Gastroesophageal sphincter (tissue), 4 donors: ENCODE results near the gene MRTFB. TPM values are rescaled to one million over a fixed set of nuclear protein-coding genes. Genes with fewer than 3 reads are reported as not detected.

Source experiments
- ATAC-seq: fragments of 150-250 bp; one replicate; pipeline ENCODE4 v1.9.1; 2016; ENCODE audit warnings: mild to moderate bottlenecking, moderate library complexity
- H3K27ac ChIP-seq, 4 donors: fragments of 200-600 bp; sonication (generic) in 3 of 4; 1 replicate in 3 of 4; 2 replicates in 1 of 4; pipeline ENCODE4 v1.5.1; 2016 to 2019
- H3K27me3 ChIP-seq: fragments of 200-600 bp; sonication (generic); one replicate; pipeline ENCODE4 v1.5.1; 2019
- H3K36me3 ChIP-seq, 2 donors: fragments of 200-600 bp; sonication (generic); one replicate each; pipeline ENCODE4 v1.5.1; 2019; ENCODE audit warnings: control low read depth in 1 of 2
- H3K4me1 ChIP-seq, 3 donors: fragments of 200-600 bp; sonication (generic); 1 replicate in 2 of 3; 2 replicates in 1 of 3; pipeline ENCODE4 v1.5.1; 2016 to 2019; ENCODE audit warnings: control low read depth in 2 of 3
- H3K4me3 ChIP-seq, 2 donors: fragments of 200-600 bp; sonication (generic); one replicate each; pipeline ENCODE4 v1.5.1; 2019; ENCODE audit warnings: mild to moderate bottlenecking in 1 of 2, moderate library complexity in 1 of 2
- H3K9me3 ChIP-seq, 3 donors: fragments of 200-600 bp; sonication (generic); one replicate each; pipeline ENCODE4 v1.5.1; 2017 to 2019; ENCODE audit warnings: control low read depth in 2 of 3
- CTCF ChIP-seq, 4 experiments: fragments of 200-600 bp in 2 of 4; fragments of 450-650 bp in 2 of 4; sonication (generic) in 1 of 4; IDR thresholded peaks; one replicate each; pipeline ENCODE4 v1.5.1; 2017 to 2019; ENCODE audit warnings: antibody characterized with exemption in 4 of 4, mild to moderate bottlenecking in 2 of 4, moderate library complexity in 2 of 4
- EP300 ChIP-seq: sonication (generic); formaldehyde crosslinking; IDR thresholded peaks from one replicate; pipeline ENCODE4 v1.6.1; 2017; ENCODE audit warnings: antibody characterized with exemption, mild to moderate bottlenecking
- POLR2A ChIP-seq, 2 donors: fragments of 450-650 bp; IDR thresholded peaks; one replicate each; pipeline ENCODE4 v1.6.1; 2017; ENCODE audit warnings: antibody characterized with exemption in 2 of 2, mild to moderate bottlenecking in 2 of 2, moderate library complexity in 1 of 2
- POLR2AphosphoS5 ChIP-seq: sonication (generic); formaldehyde crosslinking; IDR thresholded peaks from one replicate; pipeline ENCODE4 v1.6.1; 2017; ENCODE audit warnings: antibody characterized with exemption
- WGBS, 2 donors: methylation state at CpG; one replicate each; pipeline ENCODE4 v1.1.5; 2018; ENCODE audit warnings: low coverage in 1 of 2; 5-methylcytosine and 5-hydroxymethylcytosine counted together
- total RNA-seq, 4 donors: library from RNA; depleted of rRNA; stranded (reverse); fragments of >200 nt; gene quantifications; one replicate each; pipeline ENCODE4 v1.1.0, GENCODE V29; 2016

The MRTFB gene
- total RNA-seq, 4 donors from 2014 or later, result 38.8 to 53.1 (median 41.1) TPM

GRCh38 chr16:14309001-14309886, 238.1 kb downstream of the MRTFB start:
- no peaks in the 10 kb centered on the region for H3K9me3 ChIP-seq
- peaks cover 0 to 94% (median 49%) of the 10 kb centered on the region in 3 donors for H3K4me1 ChIP-seq
- TF ChIP-seq POLR2A (IDR thresholded peaks at IDR 0.05) (no peak), EP300 (no peak), POLR2AphosphoS5 (no peak), CTCF (IDR thresholded peaks at IDR 0.05) (no peak)
- H3K36me3 ChIP-seq, result no peaks in the 10 kb centered on the region
- WGBS, 2 donors, result 22 to 55% methylated on average over 10 to 13 of the region's 26 CpGs
- H3K27me3 ChIP-seq, result no peaks in the 10 kb centered on the region
- H3K27ac ChIP-seq, result peak overlapping the region; percentile 5 to 92 (median 86)
- ATAC-seq, result no peak
- H3K4me3 ChIP-seq, result peak overlapping the region in 1 of 2 donors; percentile 23

- Histone ChIP-seq H3K27ac (peak overlapping the region in 3 of 4 donors; percentile 82 to 92 (median 91)), H3K4me1 (peaks cover 0 to 94% (median 49%) of the 10 kb centered on the region in 3 donors), H3K9me3 (no peaks in the 10 kb centered on the region), H3K27me3 (no peaks in the 10 kb centered on the region), H3K36me3 (no peaks in the 10 kb centered on the region), H3K4me3 (peak overlapping the region in 1 of 2 donors; percentile 35)
- TF ChIP-seq POLR2AphosphoS5, result no peak
- TF ChIP-seq CTCF (IDR thresholded peaks at IDR 0.05), result no peak
- TF ChIP-seq POLR2A (IDR thresholded peaks at IDR 0.05), result no peak
- no peak for TF ChIP-seq EP300
- 66% methylated on average over 9 of the region's 10 CpGs; no CpG with 5 or more reads in 1 of the 2 donors for WGBS, 2 donors
- no peak for ATAC-seq
These were observed 238.8 kb downstream of the MRTFB start for GRCh38 chr16:14309906-14310305.

- H3K27ac ChIP-seq, result peak overlapping the region in 3 of 4 donors; percentile 82 to 92 (median 91)
These were observed 239.4 kb downstream of the MRTFB start for GRCh38 chr16:14310519-14310991.

GRCh38 chr16:14314116-14314515, 243.0 kb downstream of the MRTFB start:
- no peak overlapping the region for H3K4me3 ChIP-seq
- H3K36me3 ChIP-seq, result no peaks in the 10 kb centered on the region
- ATAC-seq, result no peak
- peaks cover 0 to 75% (median 18%) of the 10 kb centered on the region in 3 donors for H3K4me1 ChIP-seq
- no peaks in the 10 kb centered on the region for H3K27me3 ChIP-seq
- no peak for TF ChIP-seq EP300
- TF ChIP-seq POLR2AphosphoS5, result no peak
- TF ChIP-seq CTCF (IDR thresholded peaks at IDR 0.05), result no peak
- no peak for TF ChIP-seq POLR2A (IDR thresholded peaks at IDR 0.05)
- no peaks in the 10 kb centered on the region for H3K9me3 ChIP-seq
- WGBS, 2 donors, result 100% methylated on average over 1 of the region's 1 CpG; no CpG with 5 or more reads in 1 of the 2 donors
- H3K27ac ChIP-seq, result peak overlapping the region in 1 of 4 donors; percentile 16

More at GRCh38 chr16:14310519-14310991, 239.4 kb downstream of the MRTFB start:
- Histone ChIP-seq H3K27me3 (no peaks in the 10 kb centered on the region), H3K4me3 (peak overlapping the region in 1 of 2 donors; percentile 35), H3K36me3 (no peaks in the 10 kb centered on the region), H3K4me1 (peaks cover 0 to 94% (median 49%) of the 10 kb centered on the region in 3 donors), H3K9me3 (no peaks in the 10 kb centered on the region)
- no peak for ATAC-seq
- TF ChIP-seq CTCF (IDR thresholded peaks at IDR 0.05) (peak in 1 of 4 experiments; percentile 11), POLR2A (IDR thresholded peaks at IDR 0.05) (no peak), EP300 (no peak), POLR2AphosphoS5 (no peak)
- 50 to 57% methylated on average over 1 to 6 of the region's 10 CpGs for WGBS, 2 donors
